Measurements from ENCODE around the gene ZNF160. TPM values are rescaled to one million over a fixed set of nuclear protein-coding genes. Genes with fewer than 3 reads are reported as not detected.

ZNF160 gene
- total RNA-seq: 6.1 and 7.2 TPM in 2 replicates

GRCh38 chr19:53103234-53104203 is at the start of gene ZNF160:
Gene ZNF160, minus strand, starts transcription at chr19:53103422. Its CDS starts 17,146 bp downstream, at chr19:53086276.

GRCh38 chr19:53132141-53132991 is 29.1 kb upstream of the ZNF160 start, which contains the start of gene ZNF415:
Gene ZNF415, minus strand, starts transcription at chr19:53132910. Its CDS starts 10,234 bp downstream, at chr19:53122676.

Other genes starting within 250 kb of the ZNF160 start
- 8.3 and 8.9 TPM in 2 replicates for gene ZNF468, start 245.8 kb downstream of the ZNF160 start, total RNA-seq
- gene ZNF320, start 205.8 kb downstream of the ZNF160 start, total RNA-seq: 8.1 and 8.2 TPM in 2 replicates
- gene ZNF888, start 180.0 kb downstream of the ZNF160 start, total RNA-seq: 3.3 and 3.7 TPM in 2 replicates
- 4.5 and 4.9 TPM in 2 replicates for gene ZNF816, start 140.5 kb downstream of the ZNF160 start, total RNA-seq
- not detected in 2 replicates for gene ERVV-1, start 89.5 kb downstream of the ZNF160 start, total RNA-seq
- gene ERVV-2, start 58.7 kb downstream of the ZNF160 start, total RNA-seq: not detected in 2 replicates
- gene ZNF415, start 29.5 kb upstream of the ZNF160 start, total RNA-seq: 1.8 and 2.7 TPM in 2 replicates
- 2.0 and 2.1 TPM in 2 replicates for gene ZNF347, start 55.6 kb upstream of the ZNF160 start, total RNA-seq
- 2.1 and 7.6 TPM in 2 replicates for gene ZNF665, start 89.9 kb upstream of the ZNF160 start, total RNA-seq
- gene ZNF677, start 151.5 kb upstream of the ZNF160 start, total RNA-seq: 4.5 and 9.1 TPM in 2 replicates
- gene VN1R2, start 154.9 kb upstream of the ZNF160 start, total RNA-seq: not detected in 2 replicates
- gene VN1R4, start 164.3 kb upstream of the ZNF160 start, total RNA-seq: not detected in 2 replicates
- 3.0 and 3.4 TPM in 2 replicates for gene ZNF845, start 230.3 kb upstream of the ZNF160 start, total RNA-seq